GM08714 (cell line): Measurements from ENCODE around the gene BNIP3.

ENCODE experiments used
- H3K4me3 ChIP-seq: fragments of 200-500 bp; sonication (Bioruptor generic); 2 replicates; pipeline ENCODE4 v1.5.1; 2014; ENCODE audit warnings: mild to moderate bottlenecking, low read length, inconsistent platforms
- ZNF274 ChIP-seq: IDR thresholded peaks from 2 replicates; pipeline ENCODE4 v1.6.1; 2012; ENCODE audit warnings: mild to moderate bottlenecking, low read depth, low read length

BNIP3 gene

DNA sequence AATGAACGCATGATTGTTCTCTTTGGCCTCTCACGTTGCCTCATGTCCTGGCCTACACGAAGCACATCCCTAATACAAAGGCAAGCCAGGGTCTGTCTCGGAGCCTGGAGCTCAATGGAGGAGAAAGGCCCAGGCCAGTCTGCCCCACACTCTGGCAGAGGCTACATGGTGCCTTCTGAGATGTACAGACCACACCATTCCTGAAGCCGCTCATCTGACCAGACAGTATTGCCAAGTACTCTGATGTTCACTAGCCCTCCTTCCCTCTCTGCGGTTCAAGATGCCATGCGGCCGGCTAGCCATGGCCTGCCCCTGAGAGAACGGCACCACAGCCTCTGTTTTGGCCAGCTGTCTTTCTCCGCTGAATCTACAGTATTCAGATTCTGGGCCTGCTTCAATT is 5.9 kb downstream of the BNIP3 start:
- TF ChIP-seq ZNF274: no peak
- no peak overlapping the region for H3K4me3 ChIP-seq

DNA sequence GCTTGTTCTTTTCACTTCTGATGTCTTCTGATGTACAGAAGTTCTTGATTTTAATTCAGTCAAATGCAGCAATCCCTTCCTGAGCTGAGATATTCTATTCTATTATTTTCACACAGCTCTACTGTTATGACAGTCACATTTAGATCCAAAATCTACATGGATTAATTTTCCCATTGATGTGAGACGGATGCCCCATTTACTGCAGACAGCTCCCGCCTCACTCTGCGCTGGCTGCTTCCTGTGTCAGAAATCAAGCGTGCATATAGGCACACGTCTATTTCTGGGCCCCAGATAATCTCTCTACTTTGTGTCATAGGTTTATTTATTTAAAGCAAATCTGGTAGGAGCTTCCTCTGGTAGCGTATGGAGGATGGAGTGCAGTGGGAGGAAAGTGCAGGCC is 6.7 kb downstream of the BNIP3 start:
- no peak overlapping the region for H3K4me3 ChIP-seq

DNA sequence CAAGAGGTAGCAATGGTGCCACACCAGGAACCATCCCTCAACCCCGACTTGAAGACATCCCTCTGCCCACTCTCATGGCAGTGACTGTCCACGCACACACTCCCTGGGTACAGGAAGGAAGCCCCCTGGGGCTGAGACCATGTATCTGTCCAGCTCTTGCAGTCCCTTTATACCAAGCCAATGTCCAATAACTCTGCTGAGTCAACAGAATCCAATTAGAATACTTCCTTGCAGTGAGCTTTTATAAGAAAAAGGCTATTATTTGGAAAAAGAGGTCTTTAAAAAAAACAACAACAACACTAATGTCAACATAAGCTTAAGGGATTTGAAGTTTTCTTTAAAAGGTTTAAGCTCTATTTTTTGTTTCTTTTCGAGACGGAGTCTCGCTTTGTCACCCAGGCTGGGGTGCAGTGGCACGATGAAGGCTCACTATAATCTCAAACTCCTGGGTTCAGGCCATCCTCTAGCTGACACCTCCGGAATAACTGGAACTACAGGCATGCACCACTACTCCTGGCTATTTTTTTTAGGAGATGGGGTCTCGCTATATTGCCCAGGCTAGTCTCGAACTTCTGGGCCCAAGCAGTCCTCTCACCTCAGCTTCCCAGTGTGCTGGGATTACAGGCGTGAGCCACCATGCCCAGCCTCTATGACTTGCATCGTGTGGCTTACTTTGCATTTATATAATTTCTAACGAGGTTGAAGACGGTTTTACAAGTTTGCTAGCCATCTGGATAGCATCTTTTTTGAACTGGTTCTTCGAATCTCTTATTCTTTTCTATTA is 7.5 kb downstream of the BNIP3 start:
- TF ChIP-seq ZNF274: no peak
- no peak overlapping the region for H3K4me3 ChIP-seq

More for the DNA sequence above, 6.7 kb downstream of the BNIP3 start:
- TF ChIP-seq ZNF274: no peak

DNA sequence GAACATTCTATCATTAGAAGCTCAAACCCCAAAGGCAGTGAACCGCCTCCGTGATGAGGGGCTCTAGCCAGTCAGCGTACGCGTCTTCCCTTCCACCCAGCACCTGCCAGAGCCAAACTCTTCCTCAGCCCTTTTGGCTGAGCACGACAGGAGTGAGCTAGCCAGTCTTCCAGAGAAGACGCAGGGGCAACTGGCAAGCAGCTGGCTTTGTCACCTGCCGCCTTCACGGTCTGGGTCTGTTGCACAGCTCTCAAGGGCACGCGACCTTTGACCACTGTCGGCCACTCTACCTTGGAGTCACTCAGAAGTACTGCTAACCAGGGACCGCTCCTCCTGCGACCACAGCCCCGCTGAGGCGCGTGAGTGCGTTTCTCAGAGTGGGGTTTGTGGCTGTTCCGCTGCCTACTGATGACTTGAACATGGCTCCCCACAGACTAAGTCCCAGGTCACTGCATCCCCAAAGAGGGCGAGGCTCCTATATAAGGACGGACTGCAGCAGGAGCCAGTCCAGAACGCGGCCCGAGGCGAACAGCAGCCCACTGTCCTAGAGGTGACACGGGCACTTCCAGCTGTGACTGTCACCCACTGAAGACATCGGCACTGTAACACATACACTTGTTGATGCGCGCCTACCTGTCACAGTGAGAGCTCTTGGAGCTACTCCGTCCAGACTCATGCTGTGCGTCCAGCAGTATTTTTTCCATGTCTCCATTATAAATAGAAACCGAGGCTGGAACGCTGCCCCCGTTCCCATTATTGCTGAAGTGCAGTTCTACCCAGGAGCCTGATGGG is 8.4 kb downstream of the BNIP3 start:
- no peak overlapping the region for H3K4me3 ChIP-seq
- no peak for TF ChIP-seq ZNF274

DNA sequence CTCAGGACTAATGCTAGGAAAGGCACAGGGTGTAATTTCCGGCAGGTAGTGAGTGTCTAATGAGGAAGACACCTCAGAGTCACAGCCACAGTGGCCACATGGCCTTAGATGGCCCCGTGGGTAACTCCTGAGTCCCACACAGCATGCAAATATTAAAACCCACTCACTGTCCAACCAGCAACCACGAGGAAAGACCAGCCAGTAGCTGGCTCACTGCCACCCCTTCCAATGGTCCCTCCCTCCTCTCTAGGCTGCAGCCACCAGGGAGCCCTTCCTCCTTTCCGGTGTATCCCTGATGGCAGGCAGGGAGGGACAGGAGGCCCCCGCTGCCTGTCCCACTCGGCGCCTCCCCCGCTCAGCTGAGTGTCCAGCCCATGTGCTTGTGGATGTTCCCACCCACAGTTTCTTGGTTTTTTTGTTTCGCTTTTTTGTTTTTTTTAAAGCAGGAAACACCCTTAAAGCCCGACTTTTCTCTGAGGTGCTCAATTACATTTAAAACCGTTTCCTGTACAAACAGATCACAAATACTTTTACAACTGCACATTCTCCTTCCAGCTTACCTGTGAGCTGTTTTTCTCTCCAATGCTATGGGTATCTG is 9.2 kb downstream of the BNIP3 start:
- TF ChIP-seq ZNF274: no peak
- H3K4me3 ChIP-seq: no peak overlapping the region

DNA sequence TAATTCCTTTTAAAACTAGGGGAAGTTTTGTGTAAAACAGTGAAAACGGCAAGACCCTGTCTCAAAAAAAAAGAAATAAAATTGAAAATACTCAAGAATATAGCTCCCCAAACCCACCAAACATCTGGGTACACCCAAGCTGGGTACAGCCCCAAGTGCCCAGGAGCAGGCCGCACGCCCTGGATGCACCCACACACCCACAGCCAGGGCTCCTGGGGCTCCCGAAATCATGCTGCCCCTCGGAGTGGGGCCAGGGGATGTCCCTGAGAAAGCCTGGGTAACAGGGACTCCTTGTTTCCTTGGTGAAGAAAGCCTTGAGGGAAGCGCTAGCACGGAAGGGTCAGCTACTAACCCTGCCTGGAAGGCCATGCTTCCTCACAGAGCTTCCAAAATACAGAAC is 10.1 kb downstream of the BNIP3 start:
- no peak for TF ChIP-seq ZNF274
- no peak overlapping the region for H3K4me3 ChIP-seq

DNA sequence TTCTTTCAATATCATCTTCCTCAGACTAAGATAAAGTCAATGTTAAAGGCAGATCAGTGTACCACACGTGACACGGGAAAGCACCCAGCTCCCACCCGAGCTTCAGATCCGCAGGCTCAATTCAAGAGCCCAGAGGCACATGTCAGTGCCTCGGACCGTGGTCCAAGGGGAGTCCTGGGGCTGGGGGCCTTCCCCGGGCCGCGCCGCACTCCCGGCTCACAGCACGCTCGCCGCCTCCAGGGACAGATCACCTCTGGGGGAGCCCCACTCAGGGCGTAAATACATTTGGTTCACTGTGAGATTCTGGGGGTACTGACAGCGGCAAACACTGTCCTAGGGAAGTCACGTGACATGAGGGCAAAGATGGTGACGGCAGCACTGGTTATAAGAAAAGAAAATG is 10.8 kb downstream of the BNIP3 start:
- TF ChIP-seq ZNF274: no peak
- H3K4me3 ChIP-seq: no peak overlapping the region

DNA sequence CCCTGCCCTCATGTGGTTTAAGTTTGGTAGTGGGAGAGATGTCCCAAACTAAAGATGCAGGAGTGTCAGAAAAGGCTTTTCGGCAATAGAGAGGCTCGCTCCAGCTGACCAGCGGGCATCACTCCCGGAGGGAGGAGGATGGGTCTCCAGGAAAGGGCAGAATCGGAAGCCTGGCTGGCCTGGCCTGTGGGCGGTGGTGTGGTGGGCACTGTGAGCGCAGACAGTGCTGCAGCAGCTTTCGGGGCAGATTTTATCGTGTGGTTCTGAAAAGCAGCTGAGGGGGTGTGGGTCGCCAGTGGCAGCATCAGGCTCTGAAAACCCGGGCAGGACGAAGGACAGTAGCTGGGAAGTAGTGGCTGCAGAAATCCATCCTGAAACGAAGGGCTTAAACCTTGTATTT is 12.8 kb downstream of the BNIP3 start:
- TF ChIP-seq ZNF274: no peak
- no peak overlapping the region for H3K4me3 ChIP-seq

DNA sequence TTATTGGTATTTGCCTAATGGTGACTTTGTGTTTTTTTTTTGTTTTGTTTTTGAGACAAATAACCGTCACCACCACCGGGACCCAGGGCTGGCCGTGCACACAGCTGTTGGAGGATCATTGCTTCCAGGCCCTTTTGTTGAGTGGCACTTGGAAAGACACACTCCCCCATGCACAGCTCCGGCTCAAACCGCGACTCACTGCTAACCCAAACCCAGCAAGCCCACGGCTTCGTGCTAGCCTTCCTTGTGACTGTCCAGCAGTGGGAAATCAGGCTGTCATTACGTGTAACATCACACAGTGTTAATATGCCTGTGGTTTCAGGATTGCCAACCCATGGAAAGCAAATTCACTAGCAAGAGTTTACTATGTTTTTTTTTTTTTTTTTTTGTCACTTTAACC is 17.4 kb downstream of the BNIP3 start:
- TF ChIP-seq ZNF274: no peak
- H3K4me3 ChIP-seq: no peak overlapping the region

DNA sequence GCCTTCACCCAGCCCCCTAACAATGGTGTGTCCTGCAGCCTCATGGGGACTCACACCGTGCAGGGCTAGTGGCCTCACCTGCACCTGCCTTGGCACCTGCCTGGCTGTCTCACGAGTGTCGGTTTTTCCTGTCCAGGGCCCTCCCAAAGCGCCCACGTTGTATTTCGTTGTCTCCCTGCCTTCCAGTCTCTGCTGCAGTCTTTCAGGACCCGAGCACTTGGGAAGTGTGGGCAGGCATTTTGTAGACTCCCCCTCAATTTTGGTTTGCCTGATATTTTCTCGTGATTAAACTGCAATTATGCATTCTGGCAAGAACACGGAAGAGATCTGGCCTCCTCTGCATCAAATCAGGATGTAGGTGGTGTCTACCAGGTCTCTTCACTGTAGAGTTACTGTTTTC is 17.9 kb downstream of the BNIP3 start:
- H3K4me3 ChIP-seq: no peak overlapping the region
- no peak for TF ChIP-seq ZNF274

DNA sequence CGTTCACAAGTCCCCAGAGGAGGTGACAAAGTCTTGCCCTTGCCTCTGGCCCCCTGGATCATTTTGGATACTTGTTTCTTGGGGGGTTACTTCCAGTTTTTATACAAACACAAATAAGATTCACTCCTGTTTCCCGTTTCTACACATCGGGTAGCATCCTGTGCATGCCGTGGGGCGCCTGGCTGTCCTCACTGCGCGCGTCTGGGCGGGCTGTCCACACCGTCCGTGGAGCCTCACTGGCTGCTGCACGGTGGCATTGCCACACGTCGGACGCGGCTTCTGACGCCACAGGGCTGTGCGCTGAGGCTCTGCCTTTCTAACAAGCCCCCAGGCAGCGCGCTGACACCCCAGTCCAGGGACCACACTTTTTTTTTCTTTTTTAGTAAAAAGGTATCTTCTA is 18.4 kb downstream of the BNIP3 start:
- no peak for TF ChIP-seq ZNF274
- H3K4me3 ChIP-seq: no peak overlapping the region

DNA sequence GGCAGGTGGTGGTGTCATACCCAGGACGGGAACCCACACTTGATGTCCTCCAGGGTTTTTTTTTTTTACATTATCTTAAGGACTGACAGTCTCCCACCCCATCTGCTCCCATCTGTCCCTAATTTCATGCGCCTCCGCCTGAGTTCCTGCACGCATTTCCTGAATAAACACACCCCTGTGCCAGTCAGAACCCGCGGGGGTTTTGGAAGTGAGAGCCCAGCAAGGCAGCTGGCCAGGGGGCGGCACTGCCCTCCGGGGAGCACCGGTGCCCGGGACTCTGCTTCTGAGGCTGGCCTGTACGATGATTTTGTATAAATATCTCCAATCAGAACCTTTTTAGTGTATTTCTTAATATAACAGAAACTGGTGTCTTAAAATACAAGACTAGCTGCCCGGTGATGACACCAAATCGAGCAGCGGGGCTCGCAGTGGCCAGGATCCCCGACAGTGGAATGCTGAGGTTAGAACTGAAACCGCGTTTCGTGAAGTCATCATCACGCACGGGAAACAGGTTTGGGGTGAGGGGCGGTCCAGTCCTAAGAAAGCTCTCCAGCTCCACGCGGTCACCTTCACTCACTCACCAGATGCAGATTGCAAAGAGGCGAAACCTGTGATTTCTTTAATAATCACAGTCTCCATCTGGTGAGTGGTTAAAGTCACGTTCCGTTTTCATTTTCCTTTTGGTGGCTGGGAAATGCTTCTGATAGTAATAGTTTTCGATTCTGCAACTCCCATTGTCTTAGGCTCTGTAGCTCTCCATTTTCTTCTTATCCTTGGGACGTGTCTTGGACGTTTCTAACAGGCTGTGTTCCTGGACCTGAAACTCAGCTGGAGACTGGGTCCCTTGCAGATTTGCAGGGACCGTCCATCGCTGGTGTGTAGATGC is 19.7 kb downstream of the BNIP3 start:
- no peak overlapping the region for H3K4me3 ChIP-seq

DNA sequence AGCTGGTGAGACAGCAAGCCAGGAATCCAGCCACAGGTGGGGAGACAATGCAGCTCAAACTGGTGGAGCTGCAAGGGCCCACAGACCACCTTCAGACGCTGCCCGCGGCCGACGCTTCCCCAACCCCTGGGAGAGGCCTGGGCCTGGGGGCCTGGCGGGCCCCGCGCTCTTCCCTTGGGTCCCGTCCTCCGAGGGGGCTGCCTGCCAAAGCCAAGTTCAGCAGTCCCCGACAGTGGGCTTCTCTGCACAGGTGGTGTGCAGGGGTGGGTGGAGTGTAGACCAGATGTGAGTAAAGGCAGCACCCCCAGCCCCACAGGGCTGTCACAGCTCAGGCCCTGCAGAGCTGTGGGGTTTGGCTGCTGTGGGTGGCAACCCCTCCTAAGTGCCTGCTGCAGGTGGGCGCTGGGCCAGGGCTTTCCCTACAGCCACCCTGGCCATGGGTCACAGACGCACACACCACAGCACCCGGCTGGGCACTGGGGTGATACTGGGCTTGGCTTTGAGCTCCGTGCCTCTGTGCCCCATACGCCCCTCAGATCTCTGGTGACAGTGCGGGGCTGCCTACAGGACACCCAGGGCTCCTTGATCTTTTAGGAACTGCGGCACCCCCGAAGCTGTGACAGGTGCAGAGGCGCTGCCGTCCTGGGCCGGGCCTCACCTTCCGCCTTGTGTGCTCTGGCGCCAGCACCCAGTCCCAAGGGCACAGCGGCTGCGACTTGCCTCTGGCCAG is 20.5 kb downstream of the BNIP3 start:
- H3K4me3 ChIP-seq: no peak overlapping the region
- TF ChIP-seq ZNF274: no peak

More for the DNA sequence above, 19.7 kb downstream of the BNIP3 start:
- TF ChIP-seq ZNF274: no peak

DNA sequence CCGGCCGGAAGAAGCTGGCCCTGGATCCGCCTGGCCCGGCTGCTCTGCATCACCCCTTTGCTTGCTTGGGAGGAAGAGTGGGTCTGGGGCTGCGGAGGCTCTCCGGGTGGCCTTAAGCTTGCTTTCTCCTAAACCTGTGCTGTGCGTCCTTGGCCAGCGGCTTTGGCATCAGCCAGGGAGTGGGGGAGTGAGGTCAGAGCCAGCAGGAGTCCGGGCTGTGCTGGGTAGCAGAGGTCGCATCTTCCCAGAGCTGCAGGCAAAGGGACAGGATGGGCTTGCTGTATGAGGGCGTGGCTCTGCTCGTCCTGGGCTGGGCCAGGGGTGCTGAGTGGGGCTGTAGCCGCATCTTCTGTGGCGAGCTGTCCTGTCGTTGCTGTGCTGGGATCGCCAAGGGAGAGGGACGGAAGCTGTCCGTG is 21.1 kb downstream of the BNIP3 start:
- TF ChIP-seq ZNF274: no peak
- no peak overlapping the region for H3K4me3 ChIP-seq
